Posterior vena cava (tissue), 2 donors: ENCODE measurements around the gene RNF152. TPM values are rescaled to one million over a fixed set of nuclear protein-coding genes. Genes with fewer than 3 reads are reported as not detected.
A peak's percentile ranks its signal among the peaks of the same experiment; 100 is the strongest.
"Not testable (repeated sequence)": the region's sequence is repeated elsewhere in the genome, so short reads cannot be mapped to it uniquely, and the experiment has no call there.

Source experiments
- DNase-seq: peaks from one replicate; pipeline ENCODE4 v3.0.0-alpha.2; 2020; ENCODE audit warnings: low spot score
- intact Hi-C, 2 donors: fragments of 100-400 bp; cut with DNase I; formaldehyde crosslinking; loops; one replicate each; pipeline versions ENCODE4 v1.14.1 to v1.14.2; 2022 to 2023
- total RNA-seq, 2 donors: library from RNA; stranded (reverse); fragmentation: NEBNext Ultra II Directional; extraction: Animal tissue kit (Norgen Biotek cat#: 25700); gene quantifications; one replicate each; pipeline ENCODE4 v1.2.1, GENCODE V29; 2021
- donor health status: DM: yes; HTN: yes; CAD: no.
- donor health status: DM: yes; HTN: yes; CAD: no.

Gene RNF152
- total RNA-seq, 2 donors from 2014 or later, result 13.5 to 17.3 TPM

DNA sequence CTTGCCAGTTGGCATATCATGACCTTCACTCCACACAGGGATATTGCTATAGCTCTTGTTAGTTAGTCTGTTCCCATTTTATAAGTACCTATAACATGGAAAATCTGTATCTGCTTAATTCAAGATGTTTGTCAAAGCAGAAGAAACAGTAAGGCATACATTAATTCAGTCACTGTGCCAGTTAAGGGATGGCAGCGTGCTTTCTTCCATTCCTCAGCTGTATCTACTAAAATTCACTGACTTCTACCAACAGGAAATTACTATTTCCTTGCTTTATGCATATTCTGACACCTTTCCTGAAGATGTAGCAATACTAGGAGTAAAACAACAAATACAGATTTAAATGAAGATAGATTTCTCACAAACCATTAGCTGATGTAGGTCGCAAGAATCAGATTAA is 59.9 kb downstream of the RNF152 start:
- DNase-seq, result no peak
- intact Hi-C loops, result loop anchor here in 1 of 2 donors (1.0 kb wide), 1 partner anchor 13 kb away; no protein-coding TSS in a partner anchor

- intact Hi-C loops, result no loop called here
- no peak for DNase-seq
Measured at GRCh38 chr18:61831071-61831470, 61.7 kb downstream of the RNF152 start.

- DNase-seq, result no peak
- intact Hi-C loops, result no loop called here
Measured at GRCh38 chr18:61829108-61829507, 63.7 kb downstream of the RNF152 start.

DNA sequence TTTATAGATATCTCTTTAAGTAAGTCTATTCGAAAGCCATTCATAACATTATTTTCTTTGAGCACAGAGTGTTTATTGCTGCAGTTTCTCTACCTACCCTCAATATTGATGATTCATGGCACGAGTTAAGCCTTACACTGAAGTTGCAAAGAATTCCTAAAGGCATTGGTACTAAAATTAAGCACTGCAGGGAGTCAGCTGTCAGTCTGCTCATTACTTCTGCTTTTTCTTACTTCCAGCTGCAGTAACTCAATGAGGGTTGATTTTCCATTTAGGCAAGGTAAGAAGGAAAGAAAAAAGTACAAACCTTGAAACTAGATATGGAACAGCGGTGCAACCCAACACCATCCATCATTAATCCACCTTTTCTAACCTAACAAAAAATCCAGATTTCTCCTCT is 65.2 kb downstream of the RNF152 start:
- intact Hi-C loops, result no loop called here
- no peak for DNase-seq

DNA sequence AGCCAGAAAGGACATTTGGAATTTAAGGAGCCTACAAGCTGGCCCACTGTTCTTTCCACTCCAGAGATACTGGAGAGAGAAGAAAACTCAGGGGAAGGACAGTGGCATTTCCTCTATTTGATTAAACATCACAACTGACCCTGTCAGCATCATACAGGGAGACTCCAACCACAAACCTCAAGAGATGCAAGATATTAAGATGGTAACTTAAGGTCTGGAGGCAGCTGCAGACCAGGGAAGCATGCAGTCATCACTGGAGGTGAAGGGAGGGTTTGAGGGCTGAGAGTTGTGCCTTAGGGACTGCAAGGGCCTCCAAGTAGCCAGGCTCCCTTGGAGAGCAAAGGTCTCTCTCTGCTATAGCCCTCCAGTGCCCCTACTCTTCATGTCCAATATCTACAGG is 67.4 kb downstream of the RNF152 start:
- intact Hi-C loops, result no loop called here
- no peak for DNase-seq

DNA sequence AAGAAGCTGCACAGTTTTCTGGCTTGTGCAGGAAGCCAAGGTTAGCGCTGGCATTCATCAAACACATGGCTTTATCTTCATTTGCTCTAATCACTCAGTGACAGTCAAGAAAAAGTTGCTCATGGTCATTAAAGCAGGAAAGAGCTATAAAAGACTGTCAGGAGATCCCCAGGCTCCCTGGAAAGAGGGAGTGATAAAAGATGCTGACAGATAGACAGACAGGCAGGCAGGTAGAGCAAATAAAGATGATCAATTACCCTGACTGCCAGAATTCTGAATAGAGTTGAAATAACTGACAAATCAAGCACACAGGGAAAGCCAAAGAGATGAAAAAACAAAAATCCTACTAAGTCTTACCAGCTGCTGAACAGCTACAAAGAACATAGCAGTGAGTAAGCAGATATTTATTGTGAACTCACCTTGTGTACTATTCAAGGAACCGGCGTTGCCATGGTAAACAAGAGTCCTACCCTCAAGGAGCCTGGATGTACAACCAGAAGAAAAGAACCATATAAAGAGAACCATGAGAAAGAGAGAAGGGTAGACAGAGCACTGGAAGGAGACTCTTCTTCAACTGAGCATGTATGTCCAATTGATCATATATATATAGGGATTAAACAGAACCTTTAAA is 68.0 kb downstream of the RNF152 start:
- no peak for DNase-seq
- intact Hi-C loops, result no loop called here

- DNase-seq, result no peak
- intact Hi-C loops, result no loop called here
Measured at GRCh38 chr18:61823595-61823994, 69.2 kb downstream of the RNF152 start.

- no peak for DNase-seq
- intact Hi-C loops, result no loop called here
Measured at GRCh38 chr18:61822879-61823278, 69.9 kb downstream of the RNF152 start.

- DNase-seq, result no peak
- intact Hi-C loops, result no loop called here
Measured at GRCh38 chr18:61821748-61822147, 71.1 kb downstream of the RNF152 start.

GRCh38 chr18:61820882-61821281 is 71.9 kb downstream of the RNF152 start:
- intact Hi-C loops, result loop anchor here in 1 of 2 donors (1.0 kb wide), 1 partner anchor 12 kb away; no protein-coding TSS in a partner anchor
- DNase-seq, result no peak

DNA sequence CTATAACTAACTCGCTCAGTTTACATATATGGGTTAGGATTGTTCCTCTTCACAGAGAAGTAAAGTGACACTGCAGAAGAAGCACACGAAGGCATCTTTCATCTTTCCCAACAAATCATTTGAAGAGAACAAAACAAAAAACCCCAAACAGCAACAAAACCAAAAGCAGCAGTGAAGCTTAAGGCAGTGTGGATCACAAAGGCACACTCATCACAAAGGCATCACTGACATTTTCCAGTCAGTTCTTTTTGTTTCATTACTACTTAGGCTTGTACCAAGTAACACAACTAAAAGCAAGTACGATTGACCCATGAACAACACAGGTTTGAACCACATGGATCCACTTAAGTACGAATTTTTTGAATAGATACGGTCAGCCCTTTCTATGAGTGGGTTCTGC is 75.7 kb downstream of the RNF152 start:
- intact Hi-C loops, result no loop called here
- no peak for DNase-seq

DNA sequence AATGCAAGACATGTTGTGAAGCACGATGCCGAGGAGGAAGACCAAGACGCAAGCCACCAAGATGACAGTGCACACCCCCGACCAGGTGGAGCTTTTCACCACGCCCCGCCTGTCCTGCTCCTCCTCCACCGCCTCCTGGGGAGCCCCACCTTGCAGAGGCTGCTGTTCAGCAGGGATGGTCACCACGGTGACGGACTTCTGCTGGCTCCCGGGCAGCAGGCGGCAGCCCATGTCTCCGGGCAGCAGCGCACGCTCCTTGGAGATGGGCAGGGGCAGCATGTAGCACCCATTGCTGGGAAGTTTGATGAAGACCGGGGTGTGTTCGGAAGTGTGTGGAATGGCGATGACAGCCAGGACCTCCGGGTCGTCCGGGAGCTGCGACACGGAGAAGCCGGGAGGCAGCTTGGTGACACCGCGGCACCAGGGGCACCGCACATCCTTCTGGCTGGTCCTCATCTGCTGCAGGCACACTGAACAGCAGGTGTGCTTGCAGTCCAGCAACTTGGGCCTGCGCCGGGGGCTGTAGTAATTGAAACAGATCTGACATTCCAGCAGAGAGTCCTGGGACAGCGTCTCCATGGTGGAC is 76.8 kb downstream of the RNF152 start:
- DNase-seq, result peak; percentile 69

DNA sequence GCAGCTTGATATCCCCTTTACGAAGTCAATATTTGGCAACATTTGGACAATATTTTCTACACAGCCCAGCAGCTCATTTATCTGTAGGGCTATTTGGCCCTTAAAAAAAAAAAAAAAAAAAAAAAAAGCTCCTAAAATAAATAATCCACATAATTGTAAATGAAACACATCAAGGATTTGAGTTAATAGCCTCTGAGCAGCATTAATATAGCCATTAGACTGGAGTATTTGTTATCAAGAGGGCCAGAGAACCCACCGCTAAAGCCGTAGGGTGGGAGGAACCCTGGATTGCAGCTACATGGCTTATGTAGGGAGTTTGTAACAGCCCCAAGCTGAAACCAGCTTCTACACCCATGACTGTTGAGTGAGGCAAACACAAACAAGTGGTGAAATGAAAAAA is 84.5 kb downstream of the RNF152 start:
- no peak for DNase-seq
- intact Hi-C loops, result no loop called here

More for the DNA sequence above, 76.8 kb downstream of the RNF152 start:
- intact Hi-C loops, result no loop called here

GRCh38 chr18:61803393-61803792 is 89.4 kb downstream of the RNF152 start:
- no peak for DNase-seq
- intact Hi-C loops, result no loop called here

DNA sequence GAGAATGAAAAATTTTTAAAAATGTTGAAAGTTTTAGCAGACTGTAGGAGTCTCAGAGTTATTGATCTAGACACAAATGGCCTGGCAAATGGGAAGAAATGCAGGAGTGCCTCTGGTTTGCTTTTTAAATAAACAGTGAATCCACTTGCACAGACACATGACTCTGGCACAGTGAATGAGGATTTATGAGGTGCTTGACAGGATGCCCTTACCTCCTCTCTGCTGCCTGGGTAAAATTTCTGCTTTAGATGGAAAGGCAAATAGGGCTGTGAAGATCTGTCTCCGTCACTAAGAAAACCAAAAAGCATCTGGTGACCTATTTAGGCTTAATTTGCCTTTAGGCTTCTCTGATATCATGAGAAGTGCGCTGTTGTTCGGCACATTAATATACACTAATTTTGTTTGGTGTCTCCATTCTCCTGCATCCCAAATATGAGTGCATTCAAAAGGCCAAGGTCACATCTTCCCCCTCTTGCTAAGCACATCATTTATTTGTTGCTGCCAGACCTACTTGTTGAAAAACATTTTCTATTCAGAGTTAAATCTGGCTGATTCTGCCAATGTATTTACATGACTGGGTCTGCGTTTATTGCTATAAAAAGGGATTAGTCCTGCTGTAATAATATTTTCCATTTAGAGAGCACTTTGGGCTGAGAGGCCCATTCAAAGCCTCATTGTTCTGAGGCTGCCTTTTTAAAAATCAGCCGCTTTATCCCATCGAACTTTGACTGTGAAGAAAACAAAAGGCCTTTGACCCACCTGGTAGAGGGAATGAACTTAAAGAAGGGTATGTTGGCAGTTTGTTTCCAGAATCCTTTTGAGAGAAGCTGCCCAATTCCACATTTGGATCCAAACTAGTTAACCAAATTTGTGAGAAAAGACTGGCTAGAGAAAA is 94.9 kb downstream of the RNF152 start:
- intact Hi-C loops, result no loop called here
- DNase-seq, result no peak

GRCh38 chr18:61791031-61791430 is 101.8 kb downstream of the RNF152 start:
- no peak for DNase-seq
- intact Hi-C loops, result no loop called here

GRCh38 chr18:61787011-61787670 is 105.7 kb downstream of the RNF152 start:
- DNase-seq, intact Hi-C loops: not testable (repeated sequence)

DNA sequence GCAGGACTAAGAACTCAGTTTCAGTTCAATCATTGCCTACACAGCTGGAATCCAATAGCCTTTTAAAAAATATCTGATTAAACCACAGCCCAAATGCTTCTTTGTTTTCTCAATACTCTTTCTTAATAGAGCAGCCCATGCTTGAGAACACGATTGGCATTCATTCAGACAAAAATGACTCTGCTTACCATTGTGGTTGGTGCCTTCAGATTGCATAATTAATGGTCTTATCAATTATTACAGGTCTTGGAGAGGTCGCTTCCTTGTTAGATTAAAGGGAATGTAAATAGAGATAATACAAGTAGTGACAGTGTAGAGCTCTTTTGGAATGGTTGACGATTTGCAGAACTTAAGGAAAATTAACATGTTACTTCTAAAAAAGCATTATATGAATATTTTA is 107.2 kb downstream of the RNF152 start:
- DNase-seq, result no peak
- intact Hi-C loops, result no loop called here

GRCh38 chr18:61784834-61785233 is 108.0 kb downstream of the RNF152 start:
- no peak for DNase-seq
- intact Hi-C loops, result no loop called here

DNA sequence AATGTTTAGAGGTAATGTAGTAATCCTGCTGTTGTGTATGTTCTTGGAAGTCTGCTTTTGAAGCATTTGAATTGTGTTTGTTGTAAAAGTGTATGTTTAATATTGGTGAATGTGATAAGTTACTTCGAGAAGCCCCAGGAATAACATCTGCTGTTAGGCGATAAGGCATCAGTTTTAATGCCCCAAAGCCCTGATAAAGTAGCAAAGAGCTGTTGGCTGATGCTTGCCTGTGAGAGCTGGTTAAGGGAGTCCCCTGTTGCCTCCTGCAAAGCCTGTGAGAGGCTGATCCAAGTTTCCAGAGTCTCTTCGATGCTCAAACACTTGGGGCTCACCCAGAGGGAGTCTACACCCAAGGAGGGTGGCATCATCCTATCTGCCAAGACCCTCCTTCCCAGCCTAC is 110.3 kb downstream of the RNF152 start:
- DNase-seq, result no peak
- intact Hi-C loops, result no loop called here
